H9 (cell line): ENCODE data around the gene CDC42SE1. TPM values are rescaled to one million over a fixed set of nuclear protein-coding genes. Genes with fewer than 3 reads are reported as not detected.

Source experiments
- DNase-seq: peaks from one replicate; pipeline ENCODE4 v3.0.0-alpha.2; 2017
- H2AFZ ChIP-seq: one replicate; pipeline ENCODE4 v1.6.1; 2013; ENCODE audit warnings: mild to moderate bottlenecking, low read length, control low read depth, moderate library complexity
- H2AK5ac ChIP-seq: 2 replicates; pipeline ENCODE4 v1.6.1; 2013; ENCODE audit warnings: low read length, control low read depth, mixed read lengths; ENCODE audit not compliant: insufficient read length
- H2BK120ac ChIP-seq: one replicate; pipeline ENCODE4 v1.6.1; 2013; ENCODE audit warnings: low read depth, mild to moderate bottlenecking, low read length, control low read depth, inconsistent platforms; ENCODE audit not compliant: poor library complexity, severe bottlenecking
- H2BK12ac ChIP-seq: 2 replicates; pipeline ENCODE4 v1.6.1; 2013; ENCODE audit warnings: low read length, control low read depth, mixed read lengths, low read depth; ENCODE audit not compliant: insufficient read length
- H2BK15ac ChIP-seq: 2 replicates; pipeline ENCODE4 v1.6.1; 2013; ENCODE audit warnings: low read depth, low read length, control low read depth
- H2BK20ac ChIP-seq: one replicate; pipeline ENCODE4 v1.6.1; 2013; ENCODE audit warnings: low read depth, mild to moderate bottlenecking, low read length, control low read depth, inconsistent platforms; ENCODE audit not compliant: poor library complexity, severe bottlenecking
- H2BK5ac ChIP-seq: 2 replicates; pipeline ENCODE4 v1.6.1; 2013; ENCODE audit warnings: low read length, control low read depth, mixed read lengths; ENCODE audit not compliant: insufficient read length
- H3K14ac ChIP-seq: 2 replicates; pipeline ENCODE4 v1.6.1; 2013; ENCODE audit warnings: low read length, control low read depth; ENCODE audit not compliant: insufficient read depth
- H3K18ac ChIP-seq: 2 replicates; pipeline ENCODE4 v1.6.1; 2013; ENCODE audit warnings: low read depth, mild to moderate bottlenecking, mixed read lengths, low read length, control low read depth; ENCODE audit not compliant: insufficient read length
- H3K23ac ChIP-seq: 2 replicates; pipeline ENCODE4 v1.6.1; 2013; ENCODE audit warnings: low read length, control low read depth, mixed read lengths, low read depth; ENCODE audit not compliant: insufficient read length
- H3K23me2 ChIP-seq: 2 replicates; pipeline ENCODE4 v1.6.1; 2013; ENCODE audit warnings: low read depth, mild to moderate bottlenecking, mixed read lengths, low read length, control low read depth; ENCODE audit not compliant: insufficient read length, poor library complexity, severe bottlenecking
- H3K27ac ChIP-seq: 2 replicates; pipeline ENCODE4 v1.5.1; 2013; ENCODE audit warnings: low read length, control low read depth, mixed read lengths, low read depth; ENCODE audit not compliant: insufficient read length
- H3K27me3 ChIP-seq: 2 replicates; pipeline ENCODE4 v1.6.1; 2013; ENCODE audit warnings: low read length, control low read depth, inconsistent platforms; ENCODE audit not compliant: insufficient read depth
- H3K4ac ChIP-seq: 2 replicates; pipeline ENCODE4 v1.6.1; 2013; ENCODE audit warnings: low read depth, mild to moderate bottlenecking, control low read depth, inconsistent platforms, low read length, moderate library complexity
- H3K4me1 ChIP-seq: 2 replicates; pipeline ENCODE4 v1.6.1; 2013; ENCODE audit warnings: low read length, control low read depth, inconsistent platforms; ENCODE audit not compliant: insufficient read depth
- H3K4me2 ChIP-seq: 2 replicates; pipeline ENCODE4 v1.6.1; 2013; ENCODE audit warnings: low read length, control low read depth, mixed read lengths; ENCODE audit not compliant: insufficient read length, insufficient read depth
- H3K56ac ChIP-seq: 2 replicates; pipeline ENCODE4 v1.6.1; 2013; ENCODE audit warnings: low read depth, mild to moderate bottlenecking, mixed read lengths, low read length, control low read depth; ENCODE audit not compliant: insufficient read length
- H3K79me1 ChIP-seq: 2 replicates; pipeline ENCODE4 v1.6.1; 2013; ENCODE audit warnings: low read depth, mild to moderate bottlenecking, moderate library complexity, low read length, control low read depth, inconsistent platforms; ENCODE audit not compliant: insufficient read depth, poor library complexity, severe bottlenecking
- H3K79me2 ChIP-seq: 2 replicates; pipeline ENCODE4 v1.6.1; 2013; ENCODE audit warnings: low read length, control low read depth, inconsistent platforms; ENCODE audit not compliant: insufficient read depth
- H3K9ac ChIP-seq: 2 replicates; pipeline ENCODE4 v1.6.1; 2013; ENCODE audit warnings: low read length, control low read depth, mixed read lengths; ENCODE audit not compliant: insufficient read length; ENCODE audit errors: extremely low read depth
- H3K9me3 ChIP-seq: one replicate; pipeline ENCODE4 v1.6.1; 2013; ENCODE audit warnings: low read depth, low read length, inconsistent platforms; ENCODE audit not compliant: control insufficient read depth
- H3T11ph ChIP-seq: one replicate; pipeline ENCODE4 v1.6.1; 2013; ENCODE audit warnings: mild to moderate bottlenecking, low read length, control low read depth, inconsistent platforms
- H4K20me1 ChIP-seq: one replicate; pipeline ENCODE4 v1.6.1; 2013; ENCODE audit not compliant: control insufficient read depth, insufficient read length, insufficient read depth
- H4K5ac ChIP-seq: 2 replicates; pipeline ENCODE4 v1.6.1; 2013; ENCODE audit warnings: low read depth, mild to moderate bottlenecking, mixed read lengths, low read length, control low read depth; ENCODE audit not compliant: insufficient read length
- H4K8ac ChIP-seq: replicated peaks from 2 replicates; pipeline ENCODE4 v1.6.1; 2013; ENCODE audit warnings: low read length, control low read depth, mixed read lengths, low read depth; ENCODE audit not compliant: insufficient read length
- H4K91ac ChIP-seq: 2 replicates; pipeline ENCODE4 v1.6.1; 2013; ENCODE audit warnings: low read depth, mild to moderate bottlenecking, moderate library complexity, mixed read lengths, low read length, control low read depth; ENCODE audit not compliant: insufficient read length
- H3K27ac Mint-ChIP-seq, 3 experiments: 2 replicates in 2 of 3; 3 replicates in 1 of 3; pipeline ENCODE4 v1.8.0; 2020 to 2021; ENCODE audit warnings: mixed read lengths in 3 of 3, mild to moderate bottlenecking in 1 of 3, moderate library complexity in 1 of 3
- H3K27me3 Mint-ChIP-seq: 2 replicates; pipeline ENCODE4 v1.8.0; 2021; ENCODE audit warnings: low read depth, mild to moderate bottlenecking, moderate library complexity, mixed read lengths
- H3K36me3 Mint-ChIP-seq, 3 experiments: 2 replicates in 2 of 3; 3 replicates in 1 of 3; pipeline ENCODE4 v1.8.0; 2020 to 2021; ENCODE audit warnings: low read depth in 3 of 3, mixed read lengths in 3 of 3; ENCODE audit not compliant: insufficient read depth in 1 of 3
- H3K4me1 Mint-ChIP-seq, 2 experiments: 2 replicates each; pipeline ENCODE4 v1.8.0; 2020; ENCODE audit warnings: mixed read lengths in 2 of 2
- H3K4me3 Mint-ChIP-seq, 2 experiments: 2 replicates in 1 of 2; 3 replicates in 1 of 2; pipeline ENCODE4 v1.8.0; 2020 to 2021; ENCODE audit warnings: mild to moderate bottlenecking in 2 of 2, mixed read lengths in 2 of 2, moderate library complexity in 1 of 2
- H3K9me3 Mint-ChIP-seq, 2 experiments: 2 replicates in 1 of 2; 3 replicates in 1 of 2; pipeline ENCODE4 v1.8.0; 2020; ENCODE audit warnings: mild to moderate bottlenecking in 2 of 2, mixed read lengths in 2 of 2, moderate library complexity in 1 of 2
- CTCF ChIP-seq: fragments of 200-600 bp; sonication (generic); conservative IDR thresholded peaks from 3 replicates; pipeline ENCODE4 v1.8.0; 2021; ENCODE audit warnings: antibody characterized with exemption, mild to moderate bottlenecking
- WGBS: extraction: QIAGEN DNeasy Blood & Tissue Kit; methylation state at CpG from one replicate; pipeline ENCODE4 v1.1.7; 2013; ENCODE audit warnings: missing lambda C conversion rate, low lambda C conversion rate, mixed read lengths; ENCODE audit not compliant: insufficient read length; ENCODE audit errors: extremely low coverage; 5-methylcytosine and 5-hydroxymethylcytosine counted together
- total RNA-seq: library from RNA; stranded (reverse); gene quantifications from 2 replicates; pipeline ENCODE4 v1.2.1, GENCODE V29; 2021

Gene CDC42SE1
- total RNA-seq, 1 experiment from 2014 or later = 87.3 TPM

- H4K8ac ChIP-seq = no peak overlapping the region
- no peak for DNase-seq
- H2BK12ac ChIP-seq = no peak overlapping the region
- Mint-ChIP-seq H3K4me3 (peak overlapping the region; percentile 97 to 99), H3K9me3 (no peaks in the 10 kb centered on the region; a peak in 2 of 5 replicates), H3K27ac (no peak overlapping the region), H3K36me3 (no peaks in the 10 kb centered on the region), H3K27me3 (no peaks in the 10 kb centered on the region; the same call in 1 of the 2 replicates), H3K4me1 (peaks cover 35 to 39% of the 10 kb centered on the region in 2 experiments)
- no peak overlapping the region for H2AK5ac ChIP-seq
- TF ChIP-seq CTCF = no peak
- no peak overlapping the region for H2BK15ac ChIP-seq
- no peaks in the 10 kb centered on the region for H3K9me3 ChIP-seq
- H3K27me3 ChIP-seq = no peaks in the 10 kb centered on the region
- no peak overlapping the region for H2AFZ ChIP-seq
- H3K23ac ChIP-seq = no peak overlapping the region
- no CpG with 5 or more reads among the region's 8 CpGs for WGBS
- H3K4me2 ChIP-seq = no peak overlapping the region
- no peak overlapping the region for H2BK20ac ChIP-seq
- no peak overlapping the region for H3K56ac ChIP-seq
- H2BK120ac ChIP-seq = no peak overlapping the region
- H3K14ac ChIP-seq = no peak overlapping the region
- no peak overlapping the region for H3K18ac ChIP-seq
- H4K20me1 ChIP-seq = no peaks in the 10 kb centered on the region
- H3K79me2 ChIP-seq = no peaks in the 10 kb centered on the region; the same call in 1 of the 2 replicates
- H4K91ac ChIP-seq = no peak overlapping the region
- no peak overlapping the region for H4K5ac ChIP-seq
- H3T11ph ChIP-seq = no peak overlapping the region
- no peak overlapping the region for H3K27ac ChIP-seq
- H3K23me2 ChIP-seq = peaks cover 13% of the 10 kb centered on the region
- H3K9ac ChIP-seq = no peak overlapping the region
- no peak overlapping the region for H3K4ac ChIP-seq
- no peak overlapping the region for H2BK5ac ChIP-seq
- peaks cover 5% of the 10 kb centered on the region; the same call in 1 of the 2 replicates for H3K4me1 ChIP-seq
- no peaks in the 10 kb centered on the region for H3K79me1 ChIP-seq
These were observed 49.6 kb downstream of the CDC42SE1 start for GRCh38 chr1:151009674-151010345.
